ENCODE data around the gene CFAP43.

CFAP43 gene

DNA sequence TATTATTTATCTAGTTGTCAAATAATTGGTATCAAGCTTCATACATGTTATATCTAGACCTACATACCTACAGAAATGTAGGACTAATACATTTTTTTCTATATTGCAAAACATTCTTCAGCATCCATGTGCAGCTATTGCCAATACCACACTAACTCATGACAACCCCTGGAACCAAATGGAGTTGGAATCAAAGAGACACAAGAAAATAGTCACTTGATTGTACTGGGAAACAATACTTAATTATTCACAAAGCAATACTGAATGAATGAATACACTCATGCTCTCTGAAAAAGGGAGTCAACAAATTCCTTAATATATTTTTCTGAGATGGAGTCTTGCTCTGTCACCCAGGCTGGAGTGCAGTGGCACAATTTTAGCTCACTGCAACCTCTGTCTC, 10.4 kb upstream of the CFAP43 start:
- TF ChIP-seq, protein P1, sequence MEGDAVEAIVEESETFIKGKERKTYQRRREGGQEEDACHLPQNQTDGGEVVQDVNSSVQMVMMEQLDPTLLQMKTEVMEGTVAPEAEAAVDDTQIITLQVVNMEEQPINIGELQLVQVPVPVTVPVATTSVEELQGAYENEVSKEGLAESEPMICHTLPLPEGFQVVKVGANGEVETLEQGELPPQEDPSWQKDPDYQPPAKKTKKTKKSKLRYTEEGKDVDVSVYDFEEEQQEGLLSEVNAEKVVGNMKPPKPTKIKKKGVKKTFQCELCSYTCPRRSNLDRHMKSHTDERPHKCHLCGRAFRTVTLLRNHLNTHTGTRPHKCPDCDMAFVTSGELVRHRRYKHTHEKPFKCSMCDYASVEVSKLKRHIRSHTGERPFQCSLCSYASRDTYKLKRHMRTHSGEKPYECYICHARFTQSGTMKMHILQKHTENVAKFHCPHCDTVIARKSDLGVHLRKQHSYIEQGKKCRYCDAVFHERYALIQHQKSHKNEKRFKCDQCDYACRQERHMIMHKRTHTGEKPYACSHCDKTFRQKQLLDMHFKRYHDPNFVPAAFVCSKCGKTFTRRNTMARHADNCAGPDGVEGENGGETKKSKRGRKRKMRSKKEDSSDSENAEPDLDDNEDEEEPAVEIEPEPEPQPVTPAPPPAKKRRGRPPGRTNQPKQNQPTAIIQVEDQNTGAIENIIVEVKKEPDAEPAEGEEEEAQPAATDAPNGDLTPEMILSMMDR (IDR thresholded peaks at IDR 0.05; ENCODE audit: insufficient read depth, low read depth, low read length, missing control alignments), result no peak
- DNase-seq (ENCODE audit: low read depth), result no peak
- no peak overlapping the region for H3K4me3 ChIP-seq (ENCODE audit: low read depth, low read length)

DNA sequence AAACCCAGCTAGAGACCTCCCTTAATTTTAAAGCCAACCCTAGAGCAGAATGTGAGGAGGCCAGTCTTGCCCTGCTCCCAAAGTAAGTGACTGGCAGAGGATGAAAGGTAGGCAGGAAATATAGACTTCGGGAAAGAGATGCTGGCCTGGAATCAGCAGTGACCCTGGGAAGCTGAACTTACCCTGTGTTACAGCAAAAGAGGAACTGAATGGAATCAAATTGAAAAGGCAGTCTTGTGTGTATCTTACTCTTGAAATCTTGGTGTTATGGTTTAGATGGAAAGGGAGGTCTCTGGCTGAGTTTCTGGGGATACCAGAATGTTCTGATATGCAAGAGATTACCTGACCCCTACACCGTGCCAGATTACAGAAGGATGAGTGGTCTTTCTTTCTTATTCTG, 7.9 kb upstream of the CFAP43 start:
- H3K4me3 ChIP-seq (ENCODE audit: low read depth, low read length), result no peak overlapping the region
- DNase-seq (ENCODE audit: low read depth), result no peak
- TF ChIP-seq, protein P1 (IDR thresholded peaks at IDR 0.05; ENCODE audit: insufficient read depth, low read depth, low read length, missing control alignments), result no peak

DNA sequence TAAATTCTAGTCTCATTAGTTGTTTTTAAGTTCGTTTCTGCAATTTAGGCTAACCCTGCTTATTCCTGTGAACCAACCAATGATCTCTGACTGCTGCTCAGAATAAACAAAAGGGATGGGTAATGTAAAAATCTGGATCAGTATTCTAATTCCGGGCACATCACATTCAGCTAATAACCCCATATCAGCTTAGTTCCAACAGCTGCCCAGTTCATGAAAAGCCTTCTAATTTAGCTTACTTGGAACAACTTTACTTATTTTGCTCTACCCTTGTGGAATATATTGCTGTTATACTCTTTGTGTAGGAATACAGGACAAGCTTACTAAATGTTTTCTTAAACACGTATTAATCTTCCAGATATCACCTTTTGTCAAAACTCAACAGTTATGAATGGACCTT, 3.6 kb upstream of the CFAP43 start:
- H3K4me3 ChIP-seq (ENCODE audit: low read depth, low read length), result no peak overlapping the region
- no peak for DNase-seq (ENCODE audit: low read depth)
- TF ChIP-seq, protein P1 (IDR thresholded peaks at IDR 0.05; ENCODE audit: insufficient read depth, low read depth, low read length, missing control alignments), result no peak

DNA sequence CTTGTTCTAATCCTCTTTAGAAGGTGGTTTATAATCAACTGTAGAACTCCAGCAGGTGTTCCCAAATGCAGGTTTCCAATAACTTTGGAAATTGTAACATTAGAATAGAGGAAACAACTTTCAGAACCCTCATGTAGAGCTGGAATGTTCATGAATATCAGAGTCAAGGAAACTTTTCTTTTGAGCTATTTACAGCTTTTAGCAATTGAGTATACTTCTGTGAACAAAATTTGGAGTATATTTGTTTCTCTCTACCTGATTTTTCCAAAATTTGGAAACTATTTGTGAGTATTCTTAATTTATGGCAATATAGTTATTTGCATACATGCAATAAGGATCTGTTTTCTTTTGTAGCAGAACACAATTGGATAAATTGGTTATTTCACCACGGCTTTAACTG, 2.8 kb upstream of the CFAP43 start:
- no peak overlapping the region for H3K4me3 ChIP-seq (ENCODE audit: low read depth, low read length)
- TF ChIP-seq, protein P1 (IDR thresholded peaks at IDR 0.05; ENCODE audit: insufficient read depth, low read depth, low read length, missing control alignments), result no peak
- no peak for DNase-seq (ENCODE audit: low read depth)

DNA sequence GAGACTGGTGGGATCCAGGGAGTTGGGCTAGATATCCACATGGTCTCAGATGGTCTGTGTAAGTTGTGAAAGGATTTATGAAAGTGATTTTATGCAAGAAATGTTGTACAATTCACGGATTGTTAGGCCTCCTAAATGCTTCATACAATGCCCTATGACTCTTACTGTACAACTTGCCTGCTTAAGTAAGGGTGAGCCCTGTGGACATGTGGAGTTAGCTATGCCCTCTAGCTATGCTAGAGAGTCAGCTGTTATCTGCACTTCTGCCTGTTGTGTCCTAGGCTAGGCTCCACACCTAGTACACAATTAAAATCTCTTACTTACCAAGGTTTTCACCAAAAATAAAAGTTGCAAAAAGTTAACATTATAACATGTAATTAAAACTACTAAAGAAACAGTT, 1.7 kb upstream of the CFAP43 start:
- TF ChIP-seq, protein P1 (IDR thresholded peaks at IDR 0.05; ENCODE audit: insufficient read depth, low read depth, low read length, missing control alignments), result no peak
- DNase-seq (ENCODE audit: low read depth), result no peak

DNA sequence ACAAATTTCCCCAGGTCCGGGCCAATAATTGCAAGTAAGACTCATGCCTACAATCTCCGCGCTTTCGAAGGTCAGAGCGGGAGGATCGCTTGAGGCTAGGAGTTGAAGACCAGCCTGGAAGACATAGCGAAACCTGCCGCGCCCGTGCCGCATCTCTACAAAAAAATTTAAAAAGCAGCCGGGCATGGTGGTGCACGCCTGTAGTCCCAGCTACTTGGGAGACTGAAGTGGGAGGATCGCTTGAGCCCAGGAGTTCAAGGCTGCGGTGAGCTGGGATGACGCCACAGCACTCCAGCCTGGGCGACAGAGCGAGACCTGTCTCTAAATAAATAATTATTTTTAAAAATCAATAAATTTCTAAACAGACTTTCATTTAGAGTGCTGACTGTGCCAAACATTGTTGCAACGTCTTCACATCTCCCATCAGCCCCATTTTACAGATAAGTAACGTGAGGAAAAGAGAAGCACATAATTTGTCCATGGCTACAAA, 494 bp upstream of the CFAP43 start:
- TF ChIP-seq, protein P1 (IDR thresholded peaks at IDR 0.05; ENCODE audit: insufficient read depth, low read depth, low read length, missing control alignments), result no peak
- DNase-seq (ENCODE audit: low read depth), result no peak
- peak overlapping the region; percentile 81 for H3K4me3 ChIP-seq (ENCODE audit: low read depth, low read length)

More for the DNA sequence above, 1.7 kb upstream of the CFAP43 start:
- no peak overlapping the region for H3K4me3 ChIP-seq (ENCODE audit: low read depth, low read length)

DNA sequence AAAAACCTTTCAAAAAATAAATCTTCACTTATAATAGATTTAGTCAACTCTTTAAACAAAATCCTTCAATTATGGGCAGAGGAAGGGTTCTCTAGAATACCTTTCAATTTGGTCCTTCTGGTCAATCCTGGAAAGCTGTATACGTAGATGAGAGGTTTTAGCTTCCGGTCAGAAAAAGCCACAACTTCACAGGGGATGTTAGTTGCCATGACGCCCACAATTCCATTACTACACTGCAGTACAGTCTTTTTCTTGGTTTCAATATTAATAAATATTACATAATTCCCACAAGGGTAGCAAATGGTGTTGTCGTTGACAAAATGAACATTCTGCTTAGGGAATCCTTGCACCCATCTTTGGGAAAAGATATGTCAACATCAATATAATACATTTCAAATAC, 1.7 kb downstream of the CFAP43 start:
- DNase-seq (ENCODE audit: low read depth), result peak; percentile 64
- H3K4me3 ChIP-seq (ENCODE audit: low read depth, low read length), result no peak overlapping the region
- TF ChIP-seq, protein P1 (IDR thresholded peaks at IDR 0.05; ENCODE audit: insufficient read depth, low read depth, low read length, missing control alignments), result no peak
